ENCODE data around the gene ANK2.

Gene ANK2

GRCh38 chr4:113288696-113289095 is 239.2 kb downstream of the ANK2 start:
- H3K27ac ChIP-seq = no peak overlapping the region
- TF ChIP-seq, protein P1, sequence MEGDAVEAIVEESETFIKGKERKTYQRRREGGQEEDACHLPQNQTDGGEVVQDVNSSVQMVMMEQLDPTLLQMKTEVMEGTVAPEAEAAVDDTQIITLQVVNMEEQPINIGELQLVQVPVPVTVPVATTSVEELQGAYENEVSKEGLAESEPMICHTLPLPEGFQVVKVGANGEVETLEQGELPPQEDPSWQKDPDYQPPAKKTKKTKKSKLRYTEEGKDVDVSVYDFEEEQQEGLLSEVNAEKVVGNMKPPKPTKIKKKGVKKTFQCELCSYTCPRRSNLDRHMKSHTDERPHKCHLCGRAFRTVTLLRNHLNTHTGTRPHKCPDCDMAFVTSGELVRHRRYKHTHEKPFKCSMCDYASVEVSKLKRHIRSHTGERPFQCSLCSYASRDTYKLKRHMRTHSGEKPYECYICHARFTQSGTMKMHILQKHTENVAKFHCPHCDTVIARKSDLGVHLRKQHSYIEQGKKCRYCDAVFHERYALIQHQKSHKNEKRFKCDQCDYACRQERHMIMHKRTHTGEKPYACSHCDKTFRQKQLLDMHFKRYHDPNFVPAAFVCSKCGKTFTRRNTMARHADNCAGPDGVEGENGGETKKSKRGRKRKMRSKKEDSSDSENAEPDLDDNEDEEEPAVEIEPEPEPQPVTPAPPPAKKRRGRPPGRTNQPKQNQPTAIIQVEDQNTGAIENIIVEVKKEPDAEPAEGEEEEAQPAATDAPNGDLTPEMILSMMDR (conservative IDR thresholded peaks at IDR 0.05) = no peak
- TF ChIP-seq ZFX (IDR thresholded peaks at IDR 0.05) = no peak

DNA sequence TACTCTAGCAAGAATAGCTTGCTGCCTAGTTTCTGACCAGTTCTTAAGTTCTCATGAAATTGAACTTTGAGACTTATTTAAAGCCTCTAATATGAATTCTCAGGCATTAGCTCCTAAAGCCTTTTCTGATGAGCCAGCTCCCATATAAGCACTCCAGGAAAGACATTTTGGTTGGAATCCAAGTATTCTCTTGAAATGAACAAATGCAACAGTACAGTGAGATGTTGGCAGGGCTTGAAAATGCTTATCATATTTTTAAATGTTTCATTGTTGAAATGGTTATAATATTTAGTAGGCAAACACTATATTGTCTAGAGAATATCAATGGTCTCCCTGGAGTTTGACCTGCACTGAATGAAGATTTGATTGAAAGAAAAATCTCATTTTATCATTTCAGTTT is 240.3 kb downstream of the ANK2 start:
- H3K27ac ChIP-seq = no peak overlapping the region
- TF ChIP-seq, protein P1 (conservative IDR thresholded peaks at IDR 0.05) = no peak
- no peak for TF ChIP-seq ZFX (IDR thresholded peaks at IDR 0.05)

DNA sequence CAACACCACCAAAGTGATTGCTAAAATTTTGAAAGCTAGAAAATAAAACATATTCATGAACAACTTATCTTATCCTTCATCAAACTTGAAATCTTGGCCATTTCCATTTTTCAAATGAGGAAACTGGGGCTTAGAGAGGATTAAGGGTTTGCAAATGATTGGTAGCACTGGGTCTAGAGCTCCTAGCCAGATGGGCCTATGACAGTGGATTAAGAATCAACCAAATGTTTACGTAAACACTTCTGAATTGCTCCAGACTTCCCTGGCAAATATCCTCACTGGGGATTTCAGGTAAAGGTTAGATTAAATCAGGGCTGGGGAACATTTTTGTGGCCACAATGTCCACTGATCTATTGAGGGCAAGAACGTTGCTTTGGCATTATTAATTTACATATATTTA is 241.2 kb downstream of the ANK2 start:
- TF ChIP-seq ZFX (IDR thresholded peaks at IDR 0.05) = no peak
- no peak overlapping the region for H3K27ac ChIP-seq

- H3K27ac ChIP-seq = no peak overlapping the region
- TF ChIP-seq, protein P1 (conservative IDR thresholded peaks at IDR 0.05) = no peak
- no peak for TF ChIP-seq ZFX (IDR thresholded peaks at IDR 0.05)
Measured at GRCh38 chr4:113292371-113293042, 243.1 kb downstream of the ANK2 start.

DNA sequence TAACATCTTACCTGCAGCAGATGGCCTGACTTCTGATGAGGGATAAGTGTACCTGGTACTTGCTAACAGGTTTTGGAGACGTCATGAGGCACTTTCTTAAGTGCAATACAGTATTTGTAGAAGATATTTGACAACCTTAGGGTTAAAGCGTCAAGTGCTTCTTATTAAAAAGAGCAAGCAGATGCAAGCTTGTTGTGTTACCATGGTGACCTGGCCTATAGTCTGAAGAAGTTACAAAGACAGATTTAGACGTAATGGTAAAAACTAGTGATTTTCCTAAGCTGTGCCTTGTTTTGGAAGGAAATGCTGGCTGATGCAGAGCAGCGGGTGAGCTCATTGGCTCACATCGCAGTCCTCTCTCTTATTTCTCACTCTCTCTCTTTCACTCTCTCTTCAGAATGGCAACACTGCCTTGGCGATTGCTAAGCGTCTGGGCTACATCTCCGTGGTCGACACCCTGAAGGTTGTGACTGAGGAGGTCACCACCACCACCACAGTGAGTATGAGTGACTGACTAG is 243.6 kb downstream of the ANK2 start:
- no peak overlapping the region for H3K27ac ChIP-seq
- no peak for TF ChIP-seq ZFX (IDR thresholded peaks at IDR 0.05)
- TF ChIP-seq, protein P1 (conservative IDR thresholded peaks at IDR 0.05) = no peak

DNA sequence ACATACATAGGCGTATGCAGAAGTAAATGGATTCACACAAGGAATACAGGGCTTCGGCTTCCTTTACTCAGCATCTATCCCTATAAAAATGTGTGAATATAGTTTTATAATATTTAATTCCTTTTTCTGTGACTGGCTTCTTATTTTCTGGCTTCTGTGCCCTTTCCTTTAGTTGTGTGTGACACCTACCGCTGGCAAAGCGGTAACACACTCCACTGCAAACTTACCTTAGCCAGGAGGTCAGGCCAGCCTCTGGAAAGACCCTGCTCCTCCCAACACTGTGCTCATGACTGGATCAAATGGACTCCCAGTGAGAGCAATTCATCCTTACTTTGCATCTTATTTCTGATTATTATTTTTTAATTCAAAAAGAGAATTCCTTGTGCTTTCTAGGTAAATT is 244.2 kb downstream of the ANK2 start:
- no peak overlapping the region for H3K27ac ChIP-seq

GRCh38 chr4:113294908-113295307 is 245.5 kb downstream of the ANK2 start:
- TF ChIP-seq, protein P1 (conservative IDR thresholded peaks at IDR 0.05) = peak; percentile 10
- no peak for TF ChIP-seq ZFX (IDR thresholded peaks at IDR 0.05)
- H3K27ac ChIP-seq = no peak overlapping the region

More for the DNA sequence above, 244.2 kb downstream of the ANK2 start:
- no peak for TF ChIP-seq ZFX (IDR thresholded peaks at IDR 0.05)
- TF ChIP-seq, protein P1 (conservative IDR thresholded peaks at IDR 0.05) = peak; percentile 8

DNA sequence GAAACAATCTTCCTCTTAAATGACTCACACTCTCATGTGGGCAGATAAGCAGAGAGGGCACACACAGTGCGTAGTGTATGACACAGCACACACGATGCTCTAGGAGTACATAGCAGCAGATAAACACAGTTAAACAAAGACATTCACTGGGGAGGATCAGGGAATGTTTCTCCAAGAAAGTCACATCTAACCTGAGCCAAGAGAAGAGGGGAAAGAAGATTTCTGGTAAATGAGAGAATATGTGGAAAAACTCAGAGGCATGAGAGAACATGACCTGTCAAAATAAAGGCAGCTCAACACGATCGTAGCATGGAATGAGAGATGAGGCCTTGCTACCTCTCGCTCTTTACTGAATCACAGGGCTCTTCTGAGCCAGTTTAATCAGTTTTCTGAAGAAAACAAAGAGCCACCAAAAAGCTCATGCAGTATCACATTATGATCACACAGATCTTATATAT is 251.0 kb downstream of the ANK2 start:
- no peak overlapping the region for H3K27ac ChIP-seq
- no peak for TF ChIP-seq ZFX (IDR thresholded peaks at IDR 0.05)
- TF ChIP-seq, protein P1 (conservative IDR thresholded peaks at IDR 0.05) = no peak
